NCI-H146 treated with DMSO at 0.1 percent for 48 hours (cell line): ENCODE results near the gene ABCD3.
"Not testable (repeated sequence)": the region's sequence is repeated elsewhere in the genome, so short reads cannot be mapped to it uniquely, and the experiment has no call there.

Experiments
- DNase-seq: peaks from one replicate; lab custom pipeline; 2025; ENCODE audit not compliant: unreplicated experiment; lab: John Stamatoyannopoulos, UW

ABCD3 gene

DNA sequence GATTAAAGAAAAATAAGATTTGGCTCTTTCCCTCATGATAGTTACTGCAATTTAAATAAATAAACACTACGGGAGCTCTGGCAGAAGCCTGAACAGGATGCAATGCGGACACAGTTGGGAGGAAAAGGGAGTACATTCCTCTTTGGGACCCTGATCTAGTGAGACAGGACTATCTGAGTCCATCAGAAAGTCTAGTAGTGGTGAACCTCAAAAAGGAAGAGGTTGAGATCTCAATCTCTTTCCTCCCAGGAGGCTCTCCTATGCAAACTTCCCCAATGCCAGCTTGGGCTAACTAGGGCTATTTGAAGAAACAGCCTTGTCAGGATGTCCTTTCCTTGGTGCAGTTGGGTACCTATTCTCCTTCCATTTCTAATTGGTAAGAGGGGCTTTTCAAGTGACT, 4.9 kb upstream of the ABCD3 start:
- DNase-seq, result no peak

DNA sequence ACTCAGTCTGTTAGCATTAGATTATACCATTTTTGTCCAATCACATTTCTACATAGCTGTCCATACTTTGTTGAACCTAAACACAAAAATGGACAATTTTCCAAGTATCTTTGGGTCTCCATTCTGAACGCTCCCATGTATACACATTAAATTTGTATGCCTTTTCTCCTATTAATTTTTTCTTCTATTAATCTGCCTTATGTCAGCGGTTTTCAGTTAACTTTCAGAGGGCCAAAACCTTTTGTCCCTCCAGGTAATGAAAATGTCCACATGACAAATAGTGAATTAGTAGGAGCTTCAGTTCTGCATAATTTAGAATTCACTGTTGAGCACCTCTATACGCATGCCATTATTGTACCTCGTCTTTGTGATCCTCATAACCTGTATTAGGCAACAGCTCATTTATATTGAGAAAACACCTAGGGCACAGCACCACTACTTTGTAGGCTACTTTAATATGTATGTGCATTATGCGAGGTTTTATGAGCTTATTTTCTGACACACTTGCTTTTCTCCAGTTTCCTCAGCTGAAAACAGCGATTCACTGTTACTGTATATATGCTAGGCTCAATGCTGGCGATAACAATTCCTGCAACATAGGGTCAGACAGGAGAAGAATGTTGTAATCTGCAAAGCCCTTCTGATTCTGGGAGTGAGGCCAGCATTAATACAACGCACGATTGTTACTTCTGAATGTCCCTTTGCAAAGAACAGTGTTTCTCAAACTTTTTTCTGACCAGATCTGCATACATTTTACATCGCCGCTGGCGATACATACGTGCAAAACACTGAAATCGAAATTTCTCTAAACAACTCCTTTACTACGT, 1.1 kb upstream of the ABCD3 start:
- peak; percentile 16 for DNase-seq

DNA sequence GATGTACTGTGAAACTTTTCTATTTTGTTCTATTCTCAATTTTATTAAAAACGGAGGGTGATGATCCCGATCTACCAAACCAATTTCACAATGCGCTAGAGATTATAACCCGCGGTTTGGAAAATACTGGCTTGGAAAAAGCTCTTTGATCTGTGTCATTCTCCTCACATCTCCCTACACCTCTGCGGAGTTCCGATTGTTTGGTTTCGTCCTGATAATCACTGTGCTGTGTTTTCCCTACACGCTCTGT, 536 bp upstream of the ABCD3 start:
- no peak for DNase-seq

DNA sequence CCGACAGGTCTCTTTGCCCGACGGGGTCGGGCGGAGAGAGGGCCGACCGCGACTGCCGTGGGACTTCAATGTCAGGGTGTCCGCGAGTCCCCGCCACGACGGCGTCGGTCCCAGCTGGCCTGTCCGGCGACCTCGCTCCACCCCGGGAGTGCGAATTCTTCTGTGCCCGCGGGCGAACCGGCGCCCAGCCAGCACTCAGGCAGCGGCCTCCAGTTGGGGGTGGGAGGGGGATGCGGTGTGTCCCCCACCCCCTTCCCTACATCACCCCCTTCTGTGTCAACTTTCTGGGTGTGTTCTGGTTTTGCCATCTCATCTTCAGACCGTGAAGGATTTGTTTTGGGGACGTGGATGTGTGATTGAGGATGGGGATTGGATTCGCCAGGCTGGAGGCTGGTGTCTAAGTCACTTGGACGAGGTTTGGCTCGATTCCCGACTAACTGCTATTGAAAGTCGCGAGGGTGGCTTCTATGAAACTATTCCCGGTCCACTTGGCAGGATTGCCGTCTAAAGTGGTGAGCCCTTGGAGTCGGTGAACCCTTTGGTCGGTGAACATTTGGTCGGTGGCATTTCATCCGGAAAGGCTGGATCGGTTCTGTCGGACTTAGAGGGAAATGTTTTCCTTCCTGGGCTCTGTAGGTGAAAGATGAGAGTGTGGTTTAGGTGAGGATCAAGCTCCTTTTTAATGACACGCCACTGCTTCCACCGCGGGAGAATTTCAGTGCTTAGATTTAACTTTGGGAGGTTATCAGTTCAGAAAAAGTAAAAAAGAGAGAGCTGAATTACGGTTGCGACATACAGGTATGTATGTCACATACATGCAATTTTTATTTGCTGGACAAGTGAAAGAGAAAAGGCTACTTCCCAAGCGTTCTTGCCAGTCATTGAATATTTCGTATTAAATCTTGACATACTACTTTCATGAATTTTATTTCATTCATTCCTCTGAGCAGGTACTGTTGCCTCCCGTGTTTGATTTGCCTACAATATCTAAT, 771 bp downstream of the ABCD3 start:
- DNase-seq, result no peak

DNA sequence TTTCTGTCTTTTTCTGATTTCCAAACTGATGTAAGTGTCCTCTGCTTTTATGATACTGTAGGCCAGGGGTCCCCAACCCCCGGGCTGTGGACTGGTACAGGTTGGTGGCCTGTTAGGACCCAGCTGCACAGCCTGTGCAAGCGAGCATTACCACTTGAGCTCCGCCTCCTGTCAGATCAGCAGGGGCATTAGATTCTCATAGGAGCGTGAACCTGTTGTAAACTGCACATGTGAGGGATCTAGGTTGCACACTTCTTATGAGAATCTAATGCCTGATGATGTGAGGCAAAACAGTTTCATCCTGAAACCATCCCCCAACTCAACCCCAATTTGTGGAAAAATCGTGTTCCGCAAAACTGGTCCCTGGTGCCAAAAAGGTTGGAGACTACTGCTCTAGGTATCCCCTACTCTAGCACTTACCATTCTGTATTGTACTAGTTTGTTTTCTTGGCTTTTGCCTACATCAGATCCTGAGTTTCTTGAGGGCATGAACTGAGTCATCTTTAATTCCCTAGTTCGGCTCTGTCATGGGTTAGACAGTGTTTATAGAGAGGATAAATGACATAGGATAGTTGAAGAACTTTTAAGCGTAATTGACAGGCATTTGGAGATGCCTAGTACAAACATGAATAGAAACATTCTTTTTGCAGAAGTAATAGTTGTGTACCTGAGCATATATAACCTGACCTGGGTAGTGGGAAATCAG, 4.1 kb downstream of the ABCD3 start:
- no peak for DNase-seq

DNA sequence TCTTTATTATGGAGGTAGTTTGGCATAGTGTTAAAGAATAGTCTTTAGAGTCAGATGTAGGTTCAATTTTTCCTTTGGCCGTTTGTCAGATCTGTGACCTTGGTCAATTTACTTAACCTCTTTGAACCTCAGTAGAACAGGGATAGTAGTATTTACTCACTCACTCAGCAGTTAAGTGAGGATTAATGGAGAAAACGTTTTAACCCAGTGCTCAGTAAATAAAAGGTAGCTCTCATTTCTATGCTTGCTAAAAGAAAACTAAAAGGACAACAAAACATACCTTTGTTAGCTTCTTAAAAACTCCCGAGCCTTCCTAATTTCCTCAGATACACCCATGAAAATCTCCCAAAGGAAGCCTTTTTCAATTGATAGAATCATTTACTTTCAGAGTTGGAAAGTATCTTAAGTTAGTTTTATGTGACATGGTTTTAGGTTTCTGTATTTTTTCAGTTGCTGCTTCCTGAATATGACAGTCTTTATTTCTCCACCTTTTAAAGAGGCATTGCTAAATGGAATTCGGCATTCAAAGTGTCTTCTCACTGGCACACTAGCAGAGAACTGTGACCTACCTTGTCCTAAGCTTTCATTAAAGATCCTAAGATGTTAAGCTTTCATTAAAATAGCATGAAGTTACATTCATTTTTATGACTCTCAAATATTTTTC, 7.8 kb downstream of the ABCD3 start:
- DNase-seq, result peak; percentile 8

DNA sequence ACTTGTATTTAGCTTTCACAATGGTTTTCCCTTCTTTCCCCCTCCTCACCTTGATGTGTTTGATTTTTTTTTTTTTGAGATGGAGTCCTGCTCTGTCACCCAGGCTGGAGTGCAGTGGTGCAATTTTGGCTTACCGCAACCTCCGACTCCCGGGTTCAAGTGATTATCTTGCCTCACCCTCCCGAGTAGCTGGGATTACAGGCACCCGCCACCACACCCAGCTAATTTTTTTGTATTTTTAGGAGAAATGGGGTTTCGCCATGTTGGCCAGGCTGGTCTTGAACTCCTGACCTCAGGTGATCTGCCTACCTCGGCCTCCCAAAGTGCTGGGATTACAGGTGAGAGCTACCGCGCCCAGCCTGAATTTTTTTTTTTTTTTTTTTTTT, 8.3 kb downstream of the ABCD3 start:
- not testable (repeated sequence) for DNase-seq

DNA sequence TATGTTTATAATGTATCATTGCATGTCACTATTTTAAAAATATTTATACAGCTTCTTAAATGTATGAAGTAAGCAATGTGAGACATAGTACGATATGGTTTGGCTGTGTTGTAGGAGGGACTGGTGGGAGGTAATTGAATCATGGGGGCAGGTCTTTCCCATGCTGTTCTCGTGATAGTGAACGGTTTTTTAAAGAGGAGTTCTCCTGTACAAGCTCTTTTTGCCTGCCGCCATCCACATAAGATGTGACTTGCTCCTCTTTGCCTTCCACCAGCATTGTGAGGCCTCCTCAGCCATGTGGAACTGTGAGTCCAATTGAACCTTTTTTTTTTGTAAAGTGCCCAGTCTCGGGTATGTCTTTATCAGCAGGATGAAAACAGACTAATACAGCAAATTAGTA, 10.3 kb downstream of the ABCD3 start:
- DNase-seq, result no peak

DNA sequence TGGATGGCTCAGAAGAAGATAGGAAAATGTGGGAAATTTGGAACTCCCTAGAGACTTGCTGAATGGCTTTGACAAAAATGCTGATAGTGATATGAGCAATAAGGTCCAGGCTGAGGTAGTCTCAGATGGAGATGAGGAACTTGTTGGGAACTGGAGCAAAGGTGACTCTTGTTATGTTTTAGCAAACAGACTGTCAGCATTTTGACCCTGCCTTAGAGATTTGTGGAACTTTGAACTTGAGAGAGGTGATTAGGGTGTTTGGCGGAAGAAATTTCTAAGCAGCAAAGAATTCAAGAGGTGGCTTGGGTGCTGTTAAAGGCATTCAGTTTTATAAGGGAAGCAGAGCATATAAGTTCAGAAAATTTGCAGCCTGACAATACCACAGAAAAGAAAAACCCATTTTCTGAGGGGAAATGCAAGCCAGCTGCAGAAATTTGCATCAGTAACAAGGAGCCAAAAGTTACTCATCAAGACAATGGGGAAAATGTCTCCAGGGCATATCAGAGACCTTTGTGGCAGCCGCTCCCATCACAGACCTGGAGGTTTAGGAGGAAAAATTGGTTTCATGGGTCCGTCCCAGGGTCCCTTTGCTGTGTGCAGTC, 10.8 kb downstream of the ABCD3 start:
- not testable (repeated sequence) for DNase-seq

DNA sequence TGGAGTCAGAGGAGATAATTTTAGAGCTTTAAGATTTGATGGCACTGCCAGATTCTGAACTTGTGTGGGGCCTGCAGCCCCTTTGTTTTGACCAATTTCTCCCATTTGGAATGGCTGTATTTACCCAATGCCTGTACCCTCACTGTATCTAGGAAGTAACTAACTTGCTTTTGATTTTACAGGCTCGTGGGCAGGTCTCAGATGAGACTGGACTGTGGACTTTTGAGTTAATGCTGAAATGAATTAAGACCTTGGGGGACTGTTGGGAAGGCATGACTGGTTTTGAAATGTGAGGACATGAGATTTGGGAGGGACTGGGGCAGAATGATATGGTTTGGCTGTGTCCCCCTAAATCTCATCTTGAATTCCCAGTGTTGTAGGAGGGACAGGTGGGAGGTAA, 11.9 kb downstream of the ABCD3 start:
- not testable (repeated sequence) for DNase-seq

DNA sequence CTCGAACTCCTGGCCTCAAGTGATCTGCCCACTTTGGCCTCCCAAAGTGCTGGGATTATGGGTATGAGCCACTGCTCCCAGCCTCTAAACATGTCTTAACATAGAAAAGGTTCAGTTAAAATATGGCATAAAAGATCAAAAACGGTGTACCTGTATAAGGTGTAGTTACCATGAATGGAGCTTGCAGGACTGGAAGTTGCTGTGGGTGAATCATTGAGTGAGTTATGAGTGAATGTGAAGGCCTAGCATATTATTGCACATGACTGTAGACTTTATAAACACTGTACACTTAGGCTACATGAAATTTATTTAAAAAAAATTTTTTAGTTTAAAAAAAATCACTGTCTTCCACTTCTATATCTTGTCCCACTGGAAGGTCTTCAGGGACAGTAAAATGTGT, 15.7 kb downstream of the ABCD3 start:
- DNase-seq, result no peak

DNA sequence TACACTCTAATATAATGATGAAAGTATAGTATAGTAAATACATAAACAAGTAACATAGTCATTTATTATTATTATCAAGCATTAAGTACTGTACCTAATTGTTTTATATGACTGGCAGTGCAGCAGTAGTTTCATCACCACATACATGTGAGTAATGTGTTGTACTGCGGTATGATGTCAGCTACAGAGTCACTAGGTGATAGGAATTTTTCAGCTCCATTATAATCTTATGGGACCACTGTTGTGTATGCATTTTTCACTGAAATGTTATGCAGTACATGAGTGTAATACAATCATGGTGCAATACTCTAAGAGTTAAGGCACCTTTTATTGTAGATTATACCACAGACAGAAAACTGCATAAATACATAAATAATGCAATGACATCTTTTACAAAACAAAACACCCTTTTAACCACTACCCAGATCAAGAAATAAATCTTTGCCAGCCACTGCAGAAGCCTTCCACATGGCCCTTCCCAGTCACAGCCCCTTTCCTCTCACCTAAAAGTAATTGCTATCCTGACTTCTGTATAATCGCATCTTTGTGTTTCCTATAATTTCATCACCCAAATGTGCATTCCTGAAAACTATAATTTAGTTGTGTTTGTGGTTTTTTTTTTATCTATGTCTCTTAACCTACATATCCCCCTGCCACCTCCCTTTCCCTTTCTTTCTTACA, 16.3 kb downstream of the ABCD3 start:
- DNase-seq, result no peak

DNA sequence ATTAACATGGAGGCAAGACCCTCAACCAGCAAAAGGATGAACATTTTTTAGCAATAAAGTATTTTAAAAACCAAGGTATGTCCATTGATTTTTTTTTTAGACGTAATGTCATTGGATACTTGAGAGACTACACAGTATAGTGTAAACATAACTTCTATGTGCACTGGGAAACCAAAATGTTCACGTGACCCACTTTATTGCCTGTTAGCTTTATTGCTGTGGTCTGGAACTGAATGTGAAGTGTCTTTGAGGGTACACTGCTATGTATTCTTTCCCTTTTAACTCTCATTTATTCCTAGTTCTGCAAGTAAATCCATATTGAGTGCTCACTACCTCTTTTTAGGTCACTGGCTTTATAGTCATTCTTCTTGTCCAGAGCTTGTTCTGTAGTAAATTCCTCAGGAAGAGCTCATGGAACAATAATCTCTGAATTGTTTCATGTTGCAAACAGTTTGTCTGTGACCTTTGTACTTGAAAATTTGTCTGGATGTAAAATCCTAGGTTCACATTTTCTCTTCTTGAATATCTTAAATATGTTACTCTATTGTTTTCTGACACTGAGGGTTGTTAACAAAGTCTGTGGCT, 20.6 kb downstream of the ABCD3 start:
- DNase-seq, result no peak

DNA sequence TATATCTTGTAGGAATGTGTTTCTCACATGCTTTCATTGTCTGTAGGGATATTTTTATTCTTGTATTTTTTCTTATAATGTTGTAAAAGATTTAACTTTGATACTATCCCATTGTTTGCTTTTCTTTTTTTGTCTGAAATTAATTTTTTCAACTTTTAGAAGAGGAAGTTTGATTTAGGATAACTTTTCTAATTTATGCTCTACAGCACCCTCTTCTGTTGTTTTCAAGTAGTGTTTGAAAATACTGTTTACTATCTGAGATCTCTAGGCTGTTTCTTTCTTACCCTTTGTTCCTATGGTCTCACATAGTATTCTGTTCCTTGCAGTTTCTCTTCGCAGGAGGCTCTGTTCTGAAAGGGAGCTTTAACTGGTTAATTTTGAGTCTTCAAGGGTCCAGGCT, 21.9 kb downstream of the ABCD3 start:
- no peak for DNase-seq

DNA sequence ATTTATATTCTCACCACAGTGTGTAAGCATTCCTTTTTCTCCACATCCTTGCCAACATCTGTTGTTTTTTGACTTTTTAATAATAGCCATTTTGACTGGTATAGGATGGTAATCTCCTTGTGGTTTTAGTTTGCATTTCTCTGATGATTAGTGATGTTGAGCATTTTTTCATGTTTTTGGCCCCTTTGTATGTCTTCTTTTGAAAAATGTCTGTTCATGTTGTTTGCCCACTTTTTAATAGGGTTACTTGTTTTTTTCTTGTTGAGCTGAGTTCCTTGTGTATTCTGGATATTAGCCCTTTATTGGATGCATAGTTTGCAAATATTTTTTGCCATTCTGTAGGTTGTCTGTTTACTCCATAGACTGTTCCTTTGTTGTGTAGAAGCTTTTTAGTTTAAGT, 24.9 kb downstream of the ABCD3 start:
- DNase-seq, result not testable (repeated sequence)

DNA sequence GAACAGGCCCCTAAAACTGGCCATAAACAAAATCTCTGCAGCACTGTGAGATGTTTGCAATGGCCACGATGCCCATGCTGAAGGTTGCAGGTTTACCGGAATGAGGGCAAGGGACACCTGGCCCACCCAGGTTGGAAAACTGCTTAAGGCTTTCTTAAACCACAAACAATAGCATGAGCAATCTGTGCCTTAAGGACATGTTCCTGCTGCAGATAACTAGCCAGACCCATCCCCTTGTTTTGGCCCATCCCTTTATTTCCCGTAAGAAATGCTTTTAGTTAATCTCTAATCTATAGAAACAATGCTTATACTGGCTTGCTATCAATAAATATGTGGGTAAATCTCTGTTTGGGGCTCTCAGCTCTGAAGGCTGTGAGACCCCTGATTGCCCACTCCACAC, 26.6 kb downstream of the ABCD3 start:
- DNase-seq, result not testable (repeated sequence)

DNA sequence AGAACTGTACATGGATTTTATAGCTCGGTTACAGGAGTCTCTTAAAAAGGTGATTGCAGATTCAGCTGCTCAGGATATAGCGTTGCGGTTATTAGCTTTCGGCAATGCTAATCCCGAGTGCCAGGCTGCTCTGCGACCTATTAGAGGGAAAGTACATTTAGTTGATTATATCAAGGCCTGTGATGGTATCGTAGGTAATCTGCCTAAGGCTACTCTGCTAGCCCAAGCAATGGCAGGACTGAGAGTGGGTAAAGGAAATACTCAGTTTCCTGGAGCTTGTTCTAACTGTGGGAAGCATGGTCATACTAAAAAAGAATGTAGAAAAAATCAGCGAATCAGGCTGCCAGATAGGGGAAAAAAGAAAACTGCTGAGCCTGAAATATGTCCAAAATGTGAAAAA, 27.5 kb downstream of the ABCD3 start:
- not testable (repeated sequence) for DNase-seq

DNA sequence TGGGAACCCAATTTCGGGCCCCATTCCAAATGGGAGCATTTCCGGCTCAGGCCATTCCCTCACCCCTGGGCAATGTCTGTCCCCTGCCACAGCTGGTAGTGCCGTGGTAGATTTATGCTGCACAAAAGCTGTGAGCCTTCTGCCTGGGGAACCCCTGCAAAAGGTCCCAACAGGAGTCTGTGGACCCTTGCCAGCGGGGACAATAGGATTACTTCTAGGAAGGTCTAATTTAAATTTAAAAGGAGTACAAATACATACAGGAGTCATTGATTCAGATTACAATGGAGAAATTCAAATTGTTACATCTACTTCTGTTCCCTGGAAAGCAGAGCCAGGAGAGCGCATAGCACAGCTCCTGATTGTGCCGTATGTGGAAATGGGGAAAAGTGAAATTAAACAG, 28.0 kb downstream of the ABCD3 start:
- DNase-seq, result not testable (repeated sequence)

DNA sequence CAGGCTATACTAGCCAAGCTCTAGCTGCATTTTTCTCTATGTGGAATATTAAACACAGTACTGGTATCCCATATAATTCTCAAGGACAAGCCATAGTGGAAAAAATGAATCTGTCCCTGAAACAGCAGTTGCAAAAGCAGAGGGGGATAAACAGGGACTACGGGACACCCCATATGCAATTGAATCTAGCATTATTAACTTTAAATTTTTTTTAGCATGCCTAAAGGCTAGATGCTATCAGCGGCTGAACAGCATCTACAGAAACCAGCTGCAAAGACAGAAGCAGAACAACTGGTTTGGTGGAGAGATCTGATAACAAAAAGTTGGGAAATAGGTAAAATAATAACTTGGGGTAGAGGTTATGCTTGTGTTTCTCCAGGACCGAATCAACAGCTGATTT, 30.6 kb downstream of the ABCD3 start:
- DNase-seq, result not testable (repeated sequence)

DNA sequence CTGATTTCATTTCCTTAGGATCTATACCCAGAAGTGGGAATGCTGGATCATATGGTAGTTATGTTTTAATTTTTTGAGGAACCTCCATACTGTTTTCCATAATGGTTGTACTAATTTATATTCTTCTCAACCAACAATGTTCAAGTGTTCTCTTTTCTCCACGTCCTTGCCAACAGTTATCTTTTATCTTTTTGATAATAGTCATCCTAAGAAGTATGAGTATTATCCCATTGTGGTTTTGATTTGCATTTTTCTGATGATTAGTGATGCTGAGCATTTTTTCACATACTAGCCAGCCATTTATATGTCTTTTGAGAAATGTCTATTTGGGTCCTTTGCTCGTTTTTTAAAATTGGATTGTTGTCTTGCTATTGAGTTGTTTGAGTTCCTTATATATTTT, 38.5 kb downstream of the ABCD3 start:
- DNase-seq, result no peak
